ENCODE results near the gene KMT5C. TPM values are rescaled to one million over a fixed set of nuclear protein-coding genes. Genes with fewer than 3 reads are reported as not detected.

The KMT5C gene
- total and polyA plus RNA-seq, 2 donors (not counting 1 experiment from before 2014, with no cell fraction given) = 22.2 to 23.6 TPM

- WGBS (ENCODE audit: insufficient coverage) = 9% methylated on average over 18 of the region's 24 CpGs
- peak; percentile 41 for DNase-seq
Observed at GRCh38 chr19:55353356-55353802, 13.7 kb downstream of the KMT5C start.

More at GRCh38 chr19:55353356-55353802, 13.7 kb downstream of the KMT5C start:
- Histone ChIP-seq H3K9me3 (ENCODE audit: control extremely low read depth in 1 of 3, control insufficient read depth in 2 of 3, insufficient read depth in 1 of 3, low read length in 2 of 3) (peaks cover 0 to 18% (median 0%) of the 10 kb centered on the region in 3 donors), H3K27me3 (replicated peaks in 1 of 4; ENCODE audit: control extremely low read depth in 1 of 4, control insufficient read depth in 3 of 4, insufficient read depth in 4 of 4, low read length in 3 of 4) (peaks cover 0 to 60% (median 24%) of the 10 kb centered on the region in 4 experiments), H3K27ac (ENCODE audit: low read length in 2 of 2) (no peak overlapping the region), H3K79me2 (ENCODE audit: control insufficient read depth, insufficient read depth, low read length) (no peaks in the 10 kb centered on the region), H3K4me2 (replicated peaks; ENCODE audit: low read depth, low read length, poor library complexity, severe bottlenecking) (peak overlapping the region; percentile 79), H2AFZ (ENCODE audit: insufficient read depth, low read depth, low read length, poor library complexity, severe bottlenecking) (peak overlapping the region; percentile 73), H3K4me3 (ENCODE audit: control extremely low read depth in 1 of 5, extremely low read depth in 1 of 5, insufficient read depth in 1 of 5, low read depth in 2 of 5, low read length in 4 of 5) (peak overlapping the region; percentile 27 to 51 (median 33)), H3K4me1 (ENCODE audit: control insufficient read depth in 2 of 2, insufficient read depth in 2 of 2, low read length in 2 of 2) (peaks cover 23 to 29% of the 10 kb centered on the region in 2 donors), H4K20me1 (ENCODE audit: control insufficient read depth, insufficient read depth, low read length, poor library complexity, severe bottlenecking) (no peaks in the 10 kb centered on the region), H3K9ac (ENCODE audit: low read length) (peak overlapping the region; percentile 45), H3K36me3 (replicated peaks in 1 of 2; ENCODE audit: control extremely low read depth in 1 of 2, control insufficient read depth in 1 of 2, extremely low read depth in 1 of 2, insufficient read depth in 2 of 2, low read length in 1 of 2) (no peaks in the 10 kb centered on the region)
- no peak overlapping the region for H3K27ac Mint-ChIP-seq
- no peak for ATAC-seq (ENCODE audit: low read depth)
- peak overlapping the region; percentile 82 for H3K4me3 Mint-ChIP-seq
- TF ChIP-seq CTCF (IDR thresholded peaks at IDR 0.05) = no peak
- no peak for TF ChIP-seq EZH2 (IDR thresholded peaks at IDR 0.05; ENCODE audit: borderline replicate concordance, insufficient read depth, low read depth, low read length, poor library complexity, severe bottlenecking)
- intact Hi-C loops (cut with micrococcal nuclease) = no loop called here
- ChIA-PET POLR2A (no interaction called here), CTCF (interaction anchor here (0.9 kb wide), 1 partner anchor 212 kb away, joined by 4 read pairs; no protein-coding TSS in a partner anchor)
- H3K4me1 Mint-ChIP-seq = peaks cover 23% of the 10 kb centered on the region
- peaks cover 44% of the 10 kb centered on the region for H3K27me3 Mint-ChIP-seq
- no peaks in the 10 kb centered on the region for H3K9me3 Mint-ChIP-seq (ENCODE audit: insufficient read depth)

Data from B cell (primary cell).